GM19324 (cell line): Measurements from ENCODE around the gene DNAH9.

Experiments
- ATAC-seq: cut with Tn5 transposase; IDR thresholded peaks from one replicate; pipeline ENCODE4 v1.9.1; 2021; ENCODE audit warnings: mild to moderate bottlenecking, moderate library complexity; ENCODE audit not compliant: unreplicated experiment, low FRiP score

The DNAH9 gene

DNA sequence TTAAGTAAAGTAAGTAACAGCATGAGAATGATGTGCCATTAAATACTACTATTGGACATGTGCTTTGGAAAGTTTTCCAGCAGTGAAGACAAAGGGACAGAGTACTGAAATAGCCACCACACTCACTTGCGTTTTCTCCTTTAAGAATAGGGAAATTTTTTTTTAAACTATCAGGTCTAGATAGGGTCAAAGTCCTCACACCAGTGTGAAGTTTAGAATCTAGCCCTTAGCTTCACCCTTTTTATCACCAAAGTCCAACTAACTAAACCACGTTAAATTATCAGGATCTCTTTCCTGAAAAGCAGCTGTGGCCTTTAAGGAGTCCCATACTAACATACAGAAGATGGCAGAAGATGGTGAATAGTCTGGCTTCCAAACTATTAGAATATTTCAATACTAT, 218.1 kb downstream of the DNAH9 start:
- no peak for ATAC-seq

DNA sequence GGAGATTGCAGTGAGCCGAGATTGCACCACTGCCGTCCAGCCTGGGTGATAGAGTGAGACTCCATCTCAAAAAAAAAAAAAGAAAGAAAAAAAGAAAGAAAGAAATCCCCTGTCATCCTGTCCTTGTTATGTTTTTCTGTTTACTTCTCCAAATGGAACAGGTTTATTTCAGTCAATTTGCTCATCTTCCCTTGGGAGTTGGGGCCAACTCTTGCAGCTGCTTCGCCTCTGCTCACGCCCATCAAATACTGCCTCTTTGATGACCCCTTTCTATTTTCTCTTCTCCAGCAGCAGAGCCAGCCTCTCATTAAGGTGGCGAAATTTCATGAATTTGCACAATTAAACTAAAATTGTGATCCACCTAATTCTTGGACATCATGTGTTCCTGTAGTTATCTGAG, 225.6 kb downstream of the DNAH9 start:
- ATAC-seq, result no peak

DNA sequence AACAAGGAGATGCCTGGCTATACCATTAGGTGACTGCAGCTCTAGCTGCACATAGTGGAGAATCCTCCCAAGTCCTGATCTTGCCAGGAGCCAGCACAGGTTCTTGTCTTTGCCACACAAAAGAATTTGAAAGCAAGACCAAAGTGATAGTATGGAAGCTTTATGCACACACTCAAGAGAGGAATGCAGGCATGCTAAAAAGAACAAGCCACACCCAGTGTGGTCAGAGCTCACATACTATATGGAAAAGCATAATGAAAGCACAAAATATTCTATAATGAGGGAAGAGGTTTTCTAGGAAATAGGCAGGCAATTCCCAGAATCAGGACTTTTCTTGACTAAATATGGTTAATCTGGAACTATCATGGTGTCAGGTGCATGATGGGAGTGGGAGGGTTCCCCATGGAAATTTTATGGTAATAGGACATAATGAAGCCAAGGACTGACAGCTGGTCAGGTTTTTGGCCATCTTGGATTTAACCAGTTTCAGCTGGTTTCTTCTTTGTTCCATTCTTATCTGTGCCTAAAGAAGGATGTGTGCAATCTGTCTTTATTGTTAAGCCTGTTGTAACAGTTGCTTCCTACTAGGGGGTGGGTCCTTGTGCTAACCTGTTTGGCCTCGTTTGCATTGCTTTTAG, 227.4 kb downstream of the DNAH9 start:
- ATAC-seq, result no peak

DNA sequence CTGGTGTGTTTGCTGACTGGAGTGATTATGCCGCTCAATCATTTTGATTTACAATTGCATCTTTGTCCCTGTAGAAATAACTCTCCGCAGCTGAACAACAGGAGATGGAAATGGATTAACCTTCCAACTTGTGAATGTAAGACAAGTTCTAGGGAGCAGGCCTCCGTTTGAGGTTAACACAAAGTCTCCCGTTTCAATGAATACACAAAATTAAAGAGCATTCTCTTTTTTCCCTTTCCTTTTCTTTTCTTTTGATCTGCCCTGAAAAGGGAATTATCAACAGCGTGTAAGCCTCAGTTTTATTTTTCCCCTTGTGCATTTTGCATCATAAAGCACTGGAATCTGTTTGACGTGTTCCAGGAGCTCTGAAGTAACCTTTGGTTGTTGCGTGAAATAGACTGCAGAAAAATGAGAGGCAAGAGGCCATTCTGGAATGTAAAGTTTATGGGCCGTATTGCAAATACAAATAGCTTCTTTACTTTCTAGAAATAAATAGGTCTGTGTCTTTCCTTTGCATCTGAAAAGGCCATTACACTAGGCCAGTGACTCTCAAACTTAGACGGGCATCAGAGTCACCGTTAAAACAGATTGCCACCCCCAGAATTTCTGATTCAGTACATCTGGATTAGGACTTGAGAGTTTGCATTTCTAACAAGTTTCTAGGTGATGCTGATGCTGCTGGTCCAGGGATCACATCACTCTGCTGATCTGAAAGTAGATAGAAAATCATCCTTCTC, 234.3 kb downstream of the DNAH9 start:
- no peak for ATAC-seq

DNA sequence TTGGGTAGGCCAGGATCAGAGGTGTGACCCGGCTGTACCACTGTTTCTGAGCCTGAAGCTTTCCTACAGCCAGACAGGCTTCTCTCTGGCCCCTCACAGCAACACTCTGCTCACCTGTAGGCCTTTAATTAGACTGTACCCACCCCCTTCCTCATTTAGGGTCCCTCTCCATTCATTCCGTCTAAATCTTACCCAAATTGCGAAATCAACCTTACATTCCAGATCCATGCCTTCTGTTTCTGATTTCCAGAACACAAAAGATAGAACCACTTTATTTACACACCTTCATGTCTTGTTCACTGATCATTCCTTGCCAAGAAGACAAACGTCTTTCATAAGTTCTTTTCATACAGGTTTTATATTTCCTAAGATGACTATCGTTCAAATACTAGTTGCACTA, 238.2 kb downstream of the DNAH9 start:
- no peak for ATAC-seq

DNA sequence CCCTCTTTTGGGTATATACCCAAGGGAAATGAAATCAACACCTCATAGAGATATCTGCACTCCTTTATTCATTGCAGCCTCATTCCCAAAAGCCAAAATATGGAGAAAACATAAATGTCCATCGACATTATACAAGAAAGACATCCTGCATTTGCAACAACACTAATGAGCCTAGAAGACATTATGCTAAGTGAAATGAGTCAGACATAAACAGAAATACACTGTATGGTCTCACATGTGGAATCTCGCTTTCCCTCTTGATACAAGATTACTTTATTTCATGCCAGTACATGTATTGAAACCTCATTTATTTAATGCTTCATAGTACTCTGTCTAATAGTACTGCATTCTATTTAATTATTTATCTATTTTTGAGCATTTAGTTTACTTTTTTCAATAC, 241.8 kb downstream of the DNAH9 start:
- no peak for ATAC-seq

DNA sequence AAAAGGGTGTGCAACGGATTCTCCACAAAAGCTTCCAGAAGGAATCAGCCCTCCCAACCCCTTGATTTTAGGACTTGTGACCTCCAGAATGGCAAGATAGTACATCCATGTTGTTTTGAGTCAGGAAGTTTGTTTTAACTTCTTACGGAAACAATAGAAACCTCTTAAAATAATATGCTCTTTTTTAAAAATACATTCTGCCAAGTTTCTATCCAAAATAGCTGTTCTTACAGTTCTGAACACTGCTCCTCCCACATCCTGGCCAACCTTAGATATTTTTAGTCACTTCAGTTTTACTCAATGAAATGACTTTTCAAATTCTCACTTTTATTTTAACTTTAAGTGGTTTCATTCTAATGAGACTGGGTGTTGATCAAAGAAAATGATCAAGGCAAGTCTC, 242.6 kb downstream of the DNAH9 start:
- no peak for ATAC-seq

DNA sequence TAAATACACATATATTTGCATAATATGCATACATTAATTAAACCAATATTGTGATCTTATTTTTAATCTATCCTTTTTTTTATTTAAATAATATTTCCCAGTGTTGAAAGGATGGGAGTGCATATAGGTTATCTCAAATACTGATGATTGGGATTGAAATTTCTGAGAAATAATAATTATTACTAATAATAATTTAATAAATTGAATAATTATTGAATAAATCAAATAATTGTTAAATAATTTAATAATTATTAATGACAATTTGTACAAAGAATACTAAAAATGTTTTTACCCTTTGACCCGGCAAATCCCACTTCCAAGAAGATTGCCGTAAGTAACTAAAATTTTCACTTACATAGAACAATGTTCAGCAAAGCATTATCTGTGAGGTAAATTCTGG, 250.1 kb downstream of the DNAH9 start:
- no peak for ATAC-seq

DNA sequence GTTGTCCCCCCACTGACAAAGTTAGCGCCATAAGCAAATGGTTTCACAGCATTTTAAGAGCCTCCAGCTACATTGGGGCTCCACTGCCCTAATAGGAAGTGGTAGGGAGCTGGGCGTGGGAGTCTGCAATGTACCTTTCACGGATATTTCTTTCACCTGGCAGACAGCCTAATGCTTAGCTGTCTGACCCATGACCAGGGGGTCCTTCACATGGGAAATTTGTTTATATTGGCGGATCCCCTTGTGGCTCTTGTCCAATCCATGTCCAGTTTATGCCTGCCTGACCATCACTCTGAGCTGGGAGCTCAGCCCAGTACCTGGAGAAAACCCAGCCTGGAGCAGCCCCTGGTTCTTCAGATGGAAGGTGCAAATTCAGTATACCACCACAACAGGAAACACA, 254.0 kb downstream of the DNAH9 start:
- no peak for ATAC-seq

DNA sequence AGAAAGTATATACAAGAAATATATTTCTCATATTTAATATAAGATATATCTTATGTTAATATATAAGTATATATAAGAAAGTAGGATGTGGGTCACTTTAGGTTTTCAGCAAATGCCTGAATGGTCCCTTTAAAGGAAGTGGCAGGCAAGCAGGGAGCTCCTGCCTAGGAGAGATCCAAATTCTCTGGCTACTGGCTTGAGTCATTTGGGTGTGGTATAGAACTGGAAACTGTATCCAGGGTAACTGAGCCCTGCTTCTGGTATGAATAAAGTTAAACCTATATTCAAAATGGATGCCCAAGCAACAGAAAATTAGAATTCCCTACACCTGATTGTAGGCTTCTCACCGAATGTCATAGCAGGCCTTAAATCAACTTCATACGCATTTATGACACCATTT, 254.6 kb downstream of the DNAH9 start:
- ATAC-seq, result no peak

DNA sequence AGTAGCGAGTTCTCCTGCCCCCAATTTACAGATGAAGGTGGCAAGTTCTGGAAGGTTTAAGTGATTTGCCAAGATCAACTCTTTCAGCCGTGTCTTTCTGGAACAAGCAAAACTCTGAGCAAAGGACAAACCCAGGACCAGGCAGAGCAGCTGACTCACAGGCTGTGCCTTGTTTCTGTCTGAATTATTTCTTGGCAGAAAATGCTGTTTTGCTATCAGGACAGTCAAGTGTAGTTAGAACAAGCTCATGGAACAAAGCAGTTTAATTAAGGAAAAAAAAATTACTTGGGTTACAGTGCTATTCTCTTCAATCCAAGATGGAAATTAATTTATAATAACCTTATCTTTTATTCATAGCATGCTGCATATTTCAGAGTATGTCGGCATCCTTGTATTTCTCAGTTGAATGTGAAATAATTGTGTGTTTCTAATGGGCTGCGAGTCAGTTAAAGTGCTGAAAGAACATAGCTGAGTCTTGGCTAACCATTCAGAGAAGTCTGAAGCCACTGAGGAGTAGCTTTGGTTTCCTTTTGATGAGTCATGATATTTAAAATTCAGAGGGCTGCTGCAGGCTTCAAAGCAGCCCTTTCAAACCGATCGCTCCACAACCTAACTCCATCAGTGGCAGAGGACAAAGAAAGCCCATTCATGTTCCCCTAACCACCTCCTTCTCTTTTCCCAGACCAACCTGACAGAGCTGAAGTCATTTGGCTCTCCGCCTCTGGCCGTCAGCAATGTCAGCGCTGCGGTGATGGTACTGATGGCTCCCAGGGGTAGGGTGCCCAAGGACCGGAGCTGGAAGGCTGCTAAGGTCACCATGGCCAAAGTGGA, 255.3 kb downstream of the DNAH9 start:
- no peak for ATAC-seq

DNA sequence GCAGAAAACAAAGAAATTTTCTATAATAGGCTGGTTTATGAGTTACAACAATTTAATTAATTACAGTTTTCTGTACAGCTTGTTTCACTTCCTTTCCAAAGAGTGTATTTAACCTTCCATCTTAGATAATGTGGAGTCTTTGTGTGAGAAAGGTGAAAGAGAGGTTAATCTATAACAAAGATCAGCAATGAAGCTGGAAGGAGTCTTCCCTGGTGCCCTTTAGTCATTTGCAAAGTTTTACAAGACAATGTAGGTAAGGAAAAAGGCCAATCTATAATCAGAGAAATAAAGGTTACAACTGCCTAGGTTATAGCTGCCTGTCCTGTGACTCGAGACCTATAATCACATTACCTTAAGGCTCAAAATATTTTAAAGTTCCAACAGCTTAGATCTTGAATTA, 257.0 kb downstream of the DNAH9 start:
- no peak for ATAC-seq

DNA sequence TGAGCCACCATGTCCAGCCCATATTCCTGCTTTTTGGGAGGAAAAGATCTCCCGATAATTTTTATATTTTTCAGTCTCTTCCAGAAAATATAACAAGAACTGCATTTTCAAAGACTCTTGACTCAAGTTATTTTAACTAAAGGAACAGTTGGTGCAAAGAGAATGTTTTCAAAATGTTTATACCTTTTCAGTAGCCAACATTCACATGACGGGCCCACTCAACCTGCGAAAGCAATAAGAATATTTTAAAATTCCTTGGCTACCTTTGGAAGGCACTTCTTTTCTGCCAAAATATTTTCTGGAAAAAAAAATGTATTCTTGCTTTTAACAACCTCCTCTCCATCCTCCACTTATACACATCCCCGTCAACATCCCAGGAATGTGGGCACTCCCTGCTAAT, 258.7 kb downstream of the DNAH9 start:
- ATAC-seq, result no peak

DNA sequence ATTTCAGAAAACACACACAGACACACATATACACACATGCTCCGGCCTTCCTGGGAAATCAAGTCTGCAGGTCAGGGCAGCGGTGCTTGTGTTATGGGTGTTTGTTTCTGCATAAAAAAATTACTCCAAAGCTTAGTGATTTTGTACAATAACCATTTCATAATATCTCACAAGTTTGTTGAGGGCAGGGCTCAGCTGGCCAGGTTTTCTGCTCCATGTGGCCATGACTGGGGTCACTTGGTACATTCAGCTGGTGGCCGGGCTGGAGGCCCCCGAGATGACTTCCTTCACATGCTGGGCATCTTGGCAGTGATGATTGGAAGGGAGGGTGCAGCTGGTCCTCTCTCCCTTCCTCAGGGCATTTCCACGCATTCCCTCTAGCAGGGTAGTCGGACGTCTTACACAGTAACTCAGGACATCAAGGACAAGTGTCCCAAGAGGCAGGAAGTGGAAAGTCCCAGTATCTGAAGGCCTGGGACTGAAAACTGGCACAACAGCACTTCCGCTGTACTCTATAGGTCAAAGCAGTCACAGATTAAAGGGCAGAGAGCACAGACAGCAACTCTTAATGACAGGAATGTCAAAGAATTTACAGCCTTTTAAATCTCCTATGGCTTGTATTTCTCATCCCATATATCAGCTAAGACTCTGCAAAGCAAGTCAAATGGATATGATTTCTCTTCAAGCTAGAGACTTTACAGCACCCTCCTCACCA, 271.6 kb downstream of the DNAH9 start:
- ATAC-seq, result no peak

DNA sequence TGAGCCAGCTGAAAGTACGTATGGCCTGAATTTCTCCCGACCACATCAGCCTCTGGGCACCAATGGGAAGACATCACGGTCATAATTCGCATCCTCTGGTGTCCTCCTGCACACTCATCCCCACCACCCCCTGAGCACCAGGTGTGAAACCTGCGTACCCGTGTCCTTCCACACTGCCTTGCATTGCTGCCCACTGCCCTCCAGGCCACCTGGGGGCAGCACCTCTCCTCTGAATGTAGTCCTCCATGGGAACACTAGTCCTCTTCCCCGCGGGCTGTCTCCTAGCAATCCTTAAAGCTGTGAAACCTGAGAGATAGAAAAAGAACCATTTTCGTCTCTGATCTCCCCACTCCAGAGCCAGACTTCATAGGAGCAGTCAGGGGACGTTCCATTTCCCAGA, 273.5 kb downstream of the DNAH9 start:
- no peak for ATAC-seq

DNA sequence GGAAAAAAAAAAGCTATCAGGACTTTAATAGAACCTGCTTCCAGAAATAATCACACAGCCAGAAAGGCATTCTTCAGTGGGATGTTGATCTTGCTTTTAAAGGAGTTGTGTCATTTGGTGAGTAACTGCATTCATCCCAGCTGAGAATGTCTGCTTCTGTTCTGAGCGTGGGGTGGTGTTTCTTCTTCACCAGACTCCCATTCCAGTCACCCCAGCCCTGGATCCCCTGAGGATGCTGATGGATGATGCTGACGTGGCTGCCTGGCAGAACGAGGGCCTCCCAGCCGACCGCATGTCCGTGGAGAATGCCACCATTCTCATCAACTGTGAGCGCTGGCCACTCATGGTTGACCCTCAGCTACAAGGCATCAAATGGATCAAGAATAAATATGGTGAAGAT, 276.5 kb downstream of the DNAH9 start:
- no peak for ATAC-seq

DNA sequence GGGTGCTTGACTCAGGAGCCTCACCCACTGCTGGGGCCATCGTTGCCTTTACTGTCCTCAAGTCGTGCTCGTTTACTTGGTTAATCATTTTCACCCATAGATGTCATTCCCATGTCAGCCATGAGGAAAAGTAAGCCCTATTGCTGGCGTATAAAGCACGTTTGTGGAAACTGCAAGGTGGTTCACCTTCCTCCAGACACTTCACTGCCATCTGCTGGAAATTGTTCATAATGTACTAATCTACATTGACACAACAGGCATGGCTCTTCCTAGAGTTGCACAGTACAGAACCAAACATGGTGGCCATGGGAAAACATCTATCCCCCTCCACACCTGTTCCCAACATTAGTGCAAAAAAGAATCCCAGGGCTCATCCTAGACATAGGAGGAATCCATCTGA, 282.4 kb downstream of the DNAH9 start:
- ATAC-seq, result no peak

DNA sequence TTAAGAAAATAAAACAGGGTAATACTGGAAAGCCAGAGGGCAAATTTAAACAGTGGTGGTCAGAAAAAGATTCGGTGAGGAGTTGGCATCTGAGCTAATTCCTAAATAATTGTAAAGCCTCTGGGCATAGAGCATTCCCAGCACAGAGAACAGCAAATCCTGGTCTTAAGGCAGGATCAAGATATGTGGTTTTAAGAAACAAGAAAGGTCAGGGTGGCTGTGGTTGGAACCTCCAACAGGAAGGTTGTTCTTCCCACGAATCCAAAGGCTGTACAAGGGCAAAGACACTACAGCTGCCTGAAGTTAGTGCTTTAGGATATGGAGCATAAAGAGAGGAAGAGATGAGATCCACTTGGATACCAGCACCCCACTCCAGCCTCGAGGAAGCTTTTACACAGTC, 284.4 kb downstream of the DNAH9 start:
- no peak for ATAC-seq

DNA sequence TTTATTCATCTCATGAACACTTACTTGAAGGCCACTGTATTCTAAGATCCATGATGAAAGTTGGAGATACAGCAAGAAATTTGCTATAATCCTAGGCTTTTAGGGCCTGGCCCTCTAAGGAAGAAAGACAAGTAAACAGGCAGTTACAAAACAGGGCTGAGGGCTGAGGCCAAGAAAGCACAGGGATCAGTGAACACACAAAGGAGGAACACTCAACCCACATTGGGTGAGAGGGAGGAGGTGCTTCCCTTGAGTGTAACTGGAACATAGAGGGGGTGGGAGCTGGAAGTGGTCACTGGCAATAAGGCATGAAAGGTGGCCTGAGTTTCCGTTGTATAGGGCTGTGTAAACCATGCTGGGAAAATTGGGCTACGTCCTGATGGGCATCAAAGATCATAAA, 286.8 kb downstream of the DNAH9 start:
- ATAC-seq, result no peak

DNA sequence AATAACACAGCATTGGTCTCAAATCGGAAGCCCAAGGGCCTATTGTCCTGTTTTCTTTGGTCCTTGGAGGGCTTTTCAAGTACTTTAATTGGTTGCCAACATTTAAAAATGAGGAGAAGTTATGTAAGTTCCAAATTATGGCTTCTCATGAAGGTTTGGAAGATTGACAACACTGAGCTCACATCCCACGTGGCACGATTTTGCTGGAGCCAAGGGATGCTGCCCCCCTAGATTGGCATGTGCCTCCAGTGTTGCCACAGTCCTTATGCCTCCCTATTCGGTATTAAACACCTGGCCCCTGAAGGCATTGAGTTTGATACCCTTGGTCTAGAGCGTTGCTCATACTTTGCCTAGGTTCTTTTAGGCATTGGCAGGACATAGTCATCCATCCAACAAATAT, 291.0 kb downstream of the DNAH9 start:
- no peak for ATAC-seq

DNA sequence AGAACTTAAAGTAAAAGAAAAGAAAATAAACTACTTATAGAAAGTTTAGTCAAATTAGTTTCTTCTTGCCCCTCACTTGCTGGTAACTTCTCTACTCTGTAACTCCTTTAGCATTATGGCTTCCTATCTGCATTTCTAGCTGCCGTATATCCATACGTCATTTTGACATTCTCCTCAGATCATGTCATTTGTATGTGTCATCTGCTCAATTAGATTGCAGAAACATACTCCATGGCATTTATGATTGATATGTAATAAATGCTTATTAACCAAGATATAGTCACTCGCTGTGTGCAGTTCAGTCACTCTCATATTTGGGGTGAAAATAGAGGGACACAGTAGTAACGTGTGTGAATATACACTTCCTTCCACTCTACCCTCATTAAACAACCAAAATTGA, 295.6 kb downstream of the DNAH9 start:
- no peak for ATAC-seq
